Sigmoid colon (tissue), 4 donors: ENCODE results near the gene NRBF2.

ENCODE experiments used
- CTCF ChIP-seq, 4 experiments: fragments of 450-650 bp in 3 of 4; fragments of 200-600 bp in 1 of 4; IDR thresholded peaks; one replicate each; pipeline ENCODE4 v1.5.1; 2016 to 2019; ENCODE audit warnings: antibody characterized with exemption in 4 of 4, mild to moderate bottlenecking in 3 of 4, moderate library complexity in 2 of 4
- EP300 ChIP-seq, 4 donors: sonication (generic); formaldehyde crosslinking; IDR thresholded peaks; one replicate each; pipeline ENCODE4 v1.6.1; 2017; ENCODE audit warnings: antibody characterized with exemption in 4 of 4
- POLR2A ChIP-seq, 2 donors: fragments of 450-650 bp; IDR thresholded peaks; one replicate each; pipeline ENCODE4 v1.6.1; 2016; ENCODE audit warnings: antibody characterized with exemption in 2 of 2, mild to moderate bottlenecking in 2 of 2, moderate library complexity in 2 of 2
- POLR2AphosphoS5 ChIP-seq, 4 donors: sonication (generic); formaldehyde crosslinking; IDR thresholded peaks; one replicate each; pipeline ENCODE4 v1.6.1; 2017; ENCODE audit warnings: antibody characterized with exemption in 4 of 4

GRCh38 chr10:63150745-63151144, 17.6 kb downstream of the NRBF2 start:
- TF ChIP-seq POLR2AphosphoS5 (IDR thresholded peaks at IDR 0.05) (no peak), CTCF (IDR thresholded peaks at IDR 0.05) (no peak), EP300 (IDR thresholded peaks at IDR 0.05) (no peak), POLR2A (IDR thresholded peaks at IDR 0.05) (no peak)
